ENCODE results near the gene VASN. TPM values are rescaled to one million over a fixed set of nuclear protein-coding genes. Genes with fewer than 3 reads are reported as not detected.

VASN gene
- total and polyA plus RNA-seq, 9 of the 15 experiments (the other 6 are each of a cell fraction or from before 2014, with no cell fraction given), result 0.01 to 2.5 (median 0.41) TPM; not detected in 1

DNA sequence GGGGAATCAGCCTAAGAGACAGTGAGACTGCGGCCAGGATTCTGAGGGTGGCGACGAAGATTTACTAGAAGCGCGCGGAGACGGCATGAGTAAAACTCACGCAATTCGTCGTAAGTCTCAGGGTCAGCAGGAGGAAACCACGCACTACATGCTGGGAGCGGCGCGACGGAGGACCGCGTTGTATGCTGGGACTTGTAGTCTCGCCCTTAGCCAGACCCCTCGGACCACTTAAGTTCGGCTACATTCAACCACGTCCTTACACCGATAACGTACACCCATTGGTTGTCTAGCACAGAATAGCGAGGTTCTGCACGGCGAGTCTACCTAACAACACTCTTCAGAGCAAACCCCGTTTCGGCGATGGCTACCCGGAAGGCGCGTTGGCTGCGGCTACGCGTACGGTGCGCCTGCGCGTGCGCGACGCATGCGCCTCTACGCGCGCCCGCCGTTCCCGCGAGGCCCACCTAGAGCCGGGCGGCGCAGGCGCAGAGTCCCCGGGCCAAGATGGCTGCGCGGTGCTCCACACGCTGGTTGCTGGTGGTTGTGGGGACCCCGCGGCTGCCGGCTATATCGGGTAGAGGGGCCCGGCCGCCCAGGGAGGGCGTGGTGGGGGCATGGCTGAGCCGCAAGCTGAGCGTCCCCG, 53.9 kb downstream of the VASN start, which contains the start of gene DNAJA3 (continued):
- TF ChIP-seq ATF6 (CRISPR knock-in tag; IDR thresholded peaks at IDR 0.05) (no peak), PURB (CRISPR knock-in tag; IDR thresholded peaks at IDR 0.05; ENCODE audit: low read depth) (no peak), CBX3 (IDR thresholded peaks at IDR 0.05; ENCODE audit: borderline replicate concordance in 1 of 2, low read length in 2 of 2) (no peak), CREB1 (IDR thresholded peaks at IDR 0.05) (peak; percentile 91), CREB1 (CRISPR knock-in tag; IDR thresholded peaks at IDR 0.05) (peak; percentile 92)

DNA sequence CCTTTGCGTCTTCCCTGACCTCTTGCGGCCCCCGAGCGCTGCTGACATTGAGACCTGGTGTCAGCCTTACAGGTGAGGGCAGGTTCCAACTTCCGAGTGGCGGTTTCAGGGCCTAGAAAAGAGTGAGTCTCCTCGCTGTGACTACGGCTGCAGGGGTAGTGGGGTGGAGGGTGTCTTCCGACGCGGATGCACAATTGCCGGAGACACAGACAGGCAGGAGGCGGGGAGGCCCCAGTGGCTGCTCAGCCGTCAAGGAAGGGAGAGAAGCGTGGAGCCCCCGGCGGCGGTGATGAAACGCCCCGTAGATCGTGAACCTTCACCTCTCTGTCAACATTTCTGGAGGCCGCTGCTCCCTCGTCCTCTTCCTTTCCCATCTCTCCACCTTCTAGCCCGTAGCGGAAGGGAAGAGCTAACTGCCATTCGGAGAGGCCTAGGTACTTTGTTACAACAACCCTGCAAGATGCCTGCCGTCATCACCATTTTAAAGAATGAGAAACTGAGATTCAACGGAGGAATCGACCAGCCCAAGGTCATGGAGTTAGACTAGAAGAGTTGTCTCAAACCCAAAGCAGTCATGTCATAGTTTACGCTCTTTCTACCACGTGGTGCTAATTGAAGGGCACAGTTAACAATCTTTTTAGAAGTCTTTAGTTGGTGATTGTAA, 54.5 kb downstream of the VASN start:
- H3K9me3 ChIP-seq (replicated peaks; ENCODE audit: control insufficient read depth, insufficient read depth, low read depth, low read length), result no peaks in the 10 kb centered on the region
- peak in 1 of 4 experiments; percentile 64 for DNase-seq (ENCODE audit: extremely low read depth in 1 of 4, low spot score in 3 of 4)
- peaks cover 44% of the 10 kb centered on the region for H3K36me3 ChIP-seq (ENCODE audit: control insufficient read depth, insufficient read depth, low read length)
- ATAC-seq, result peak; percentile 60
- peak; percentile 52 for FAIRE-seq
- H3K9me1 ChIP-seq (ENCODE audit: control insufficient read depth, insufficient read depth, low read length), result no peaks in the 10 kb centered on the region
- CTCF ChIA-PET (ENCODE audit: low intra/inter-chr PET ratio), result no interaction called here
- BruUV-seq (replicated peaks), result no TSS peak
- no peaks in the 10 kb centered on the region for H3K27me3 ChIP-seq (ENCODE audit: control insufficient read depth in 2 of 2, insufficient read depth in 2 of 2, low read length in 2 of 2)
- WGBS (ENCODE audit: insufficient coverage, low coverage, missing lambda C conversion rate), result under 1% methylated on average over 22 of the region's 31 CpGs
- in situ Hi-C loops (cut with MboI) (no loop called here), intact Hi-C loops (cut with micrococcal nuclease) (no loop called here)
- no peaks in the 10 kb centered on the region for H4K20me1 ChIP-seq (replicated peaks; ENCODE audit: control insufficient read depth, insufficient read depth, low read length)
- H3K9ac ChIP-seq (ENCODE audit: insufficient read depth in 1 of 2, low read depth in 2 of 2, low read length in 2 of 2), result peak overlapping the region; percentile 95 to 99
- H2AFZ ChIP-seq (ENCODE audit: low read depth, low read length), result peak overlapping the region; percentile 100
- peaks cover 7 to 16% of the 10 kb centered on the region in 2 experiments; a peak in 3 of 5 replicates for H3K4me1 ChIP-seq (replicated peaks in 1 of 2; ENCODE audit: control insufficient read depth in 2 of 2, insufficient read depth in 2 of 2, low read length in 2 of 2)
- H3K79me2 ChIP-seq (ENCODE audit: control insufficient read depth, insufficient read depth, low read length), result peaks cover 62% of the 10 kb centered on the region
- H3K4me2 ChIP-seq (ENCODE audit: insufficient read depth, low read length), result peak overlapping the region; percentile 95
- peak overlapping the region; percentile 98 for H3K27ac ChIP-seq (ENCODE audit: extremely low read depth, low read depth, low read length)
- POLR2A ChIA-PET, result no interaction called here
- peak overlapping the region; percentile 89 for H3K4me3 ChIP-seq
- TF ChIP-seq, protein P1, sequence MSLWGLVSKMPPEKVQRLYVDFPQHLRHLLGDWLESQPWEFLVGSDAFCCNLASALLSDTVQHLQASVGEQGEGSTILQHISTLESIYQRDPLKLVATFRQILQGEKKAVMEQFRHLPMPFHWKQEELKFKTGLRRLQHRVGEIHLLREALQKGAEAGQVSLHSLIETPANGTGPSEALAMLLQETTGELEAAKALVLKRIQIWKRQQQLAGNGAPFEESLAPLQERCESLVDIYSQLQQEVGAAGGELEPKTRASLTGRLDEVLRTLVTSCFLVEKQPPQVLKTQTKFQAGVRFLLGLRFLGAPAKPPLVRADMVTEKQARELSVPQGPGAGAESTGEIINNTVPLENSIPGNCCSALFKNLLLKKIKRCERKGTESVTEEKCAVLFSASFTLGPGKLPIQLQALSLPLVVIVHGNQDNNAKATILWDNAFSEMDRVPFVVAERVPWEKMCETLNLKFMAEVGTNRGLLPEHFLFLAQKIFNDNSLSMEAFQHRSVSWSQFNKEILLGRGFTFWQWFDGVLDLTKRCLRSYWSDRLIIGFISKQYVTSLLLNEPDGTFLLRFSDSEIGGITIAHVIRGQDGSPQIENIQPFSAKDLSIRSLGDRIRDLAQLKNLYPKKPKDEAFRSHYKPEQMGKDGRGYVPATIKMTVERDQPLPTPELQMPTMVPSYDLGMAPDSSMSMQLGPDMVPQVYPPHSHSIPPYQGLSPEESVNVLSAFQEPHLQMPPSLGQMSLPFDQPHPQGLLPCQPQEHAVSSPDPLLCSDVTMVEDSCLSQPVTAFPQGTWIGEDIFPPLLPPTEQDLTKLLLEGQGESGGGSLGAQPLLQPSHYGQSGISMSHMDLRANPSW (CRISPR knock-in tag; IDR thresholded peaks at IDR 0.05), result 0 out of 2 replicates have a peak, but pooled peaks have one; percentile 1
- TF ChIP-seq ZNF140 (CRISPR knock-in tag; IDR thresholded peaks at IDR 0.05), result no peak
- TF ChIP-seq, protein P2, sequence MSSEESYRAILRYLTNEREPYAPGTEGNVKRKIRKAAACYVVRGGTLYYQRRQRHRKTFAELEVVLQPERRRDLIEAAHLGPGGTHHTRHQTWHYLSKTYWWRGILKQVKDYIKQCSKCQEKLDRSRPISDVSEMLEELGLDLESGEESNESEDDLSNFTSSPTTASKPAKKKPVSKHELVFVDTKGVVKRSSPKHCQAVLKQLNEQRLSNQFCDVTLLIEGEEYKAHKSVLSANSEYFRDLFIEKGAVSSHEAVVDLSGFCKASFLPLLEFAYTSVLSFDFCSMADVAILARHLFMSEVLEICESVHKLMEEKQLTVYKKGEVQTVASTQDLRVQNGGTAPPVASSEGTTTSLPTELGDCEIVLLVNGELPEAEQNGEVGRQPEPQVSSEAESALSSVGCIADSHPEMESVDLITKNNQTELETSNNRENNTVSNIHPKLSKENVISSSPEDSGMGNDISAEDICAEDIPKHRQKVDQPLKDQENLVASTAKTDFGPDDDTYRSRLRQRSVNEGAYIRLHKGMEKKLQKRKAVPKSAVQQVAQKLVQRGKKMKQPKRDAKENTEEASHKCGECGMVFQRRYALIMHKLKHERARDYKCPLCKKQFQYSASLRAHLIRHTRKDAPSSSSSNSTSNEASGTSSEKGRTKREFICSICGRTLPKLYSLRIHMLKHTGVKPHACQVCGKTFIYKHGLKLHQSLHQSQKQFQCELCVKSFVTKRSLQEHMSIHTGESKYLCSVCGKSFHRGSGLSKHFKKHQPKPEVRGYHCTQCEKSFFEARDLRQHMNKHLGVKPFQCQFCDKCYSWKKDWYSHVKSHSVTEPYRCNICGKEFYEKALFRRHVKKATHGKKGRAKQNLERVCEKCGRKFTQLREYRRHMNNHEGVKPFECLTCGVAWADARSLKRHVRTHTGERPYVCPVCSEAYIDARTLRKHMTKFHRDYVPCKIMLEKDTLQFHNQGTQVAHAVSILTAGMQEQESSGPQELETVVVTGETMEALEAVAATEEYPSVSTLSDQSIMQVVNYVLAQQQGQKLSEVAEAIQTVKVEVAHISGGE (CRISPR knock-in tag; IDR thresholded peaks at IDR 0.05), result peak in 1 of 3 experiments; percentile 48; a peak in 1 of 6 replicates
- no peak for TF ChIP-seq WHSC1 (IDR thresholded peaks at IDR 0.05; ENCODE audit: low read length)
- TF ChIP-seq HDAC2 (IDR thresholded peaks at IDR 0.05), result 0 out of 2 replicates have a peak, but pooled peaks have one; percentile 24
- TF ChIP-seq XRCC5 (IDR thresholded peaks at IDR 0.05; ENCODE audit: low read depth, low read length), result no peak

Data from K562 (cell line).